ENCODE results near the gene C1QL1.

C1QL1 gene

GRCh38 chr17:44965481-44966234, 2.4 kb downstream of the C1QL1 start:
- no peak for TF ChIP-seq CREB1 (IDR thresholded peaks at IDR 0.05; ENCODE audit: low read depth)
- TF ChIP-seq EGR1 (IDR thresholded peaks at IDR 0.05): no peak
- TF ChIP-seq, protein P1, sequence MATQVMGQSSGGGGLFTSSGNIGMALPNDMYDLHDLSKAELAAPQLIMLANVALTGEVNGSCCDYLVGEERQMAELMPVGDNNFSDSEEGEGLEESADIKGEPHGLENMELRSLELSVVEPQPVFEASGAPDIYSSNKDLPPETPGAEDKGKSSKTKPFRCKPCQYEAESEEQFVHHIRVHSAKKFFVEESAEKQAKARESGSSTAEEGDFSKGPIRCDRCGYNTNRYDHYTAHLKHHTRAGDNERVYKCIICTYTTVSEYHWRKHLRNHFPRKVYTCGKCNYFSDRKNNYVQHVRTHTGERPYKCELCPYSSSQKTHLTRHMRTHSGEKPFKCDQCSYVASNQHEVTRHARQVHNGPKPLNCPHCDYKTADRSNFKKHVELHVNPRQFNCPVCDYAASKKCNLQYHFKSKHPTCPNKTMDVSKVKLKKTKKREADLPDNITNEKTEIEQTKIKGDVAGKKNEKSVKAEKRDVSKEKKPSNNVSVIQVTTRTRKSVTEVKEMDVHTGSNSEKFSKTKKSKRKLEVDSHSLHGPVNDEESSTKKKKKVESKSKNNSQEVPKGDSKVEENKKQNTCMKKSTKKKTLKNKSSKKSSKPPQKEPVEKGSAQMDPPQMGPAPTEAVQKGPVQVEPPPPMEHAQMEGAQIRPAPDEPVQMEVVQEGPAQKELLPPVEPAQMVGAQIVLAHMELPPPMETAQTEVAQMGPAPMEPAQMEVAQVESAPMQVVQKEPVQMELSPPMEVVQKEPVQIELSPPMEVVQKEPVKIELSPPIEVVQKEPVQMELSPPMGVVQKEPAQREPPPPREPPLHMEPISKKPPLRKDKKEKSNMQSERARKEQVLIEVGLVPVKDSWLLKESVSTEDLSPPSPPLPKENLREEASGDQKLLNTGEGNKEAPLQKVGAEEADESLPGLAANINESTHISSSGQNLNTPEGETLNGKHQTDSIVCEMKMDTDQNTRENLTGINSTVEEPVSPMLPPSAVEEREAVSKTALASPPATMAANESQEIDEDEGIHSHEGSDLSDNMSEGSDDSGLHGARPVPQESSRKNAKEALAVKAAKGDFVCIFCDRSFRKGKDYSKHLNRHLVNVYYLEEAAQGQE (IDR thresholded peaks at IDR 0.05; ENCODE audit: low read depth): no peak
- no peak for TF ChIP-seq ZBTB7A (IDR thresholded peaks at IDR 0.05; ENCODE audit: low read depth)
- TF ChIP-seq NFIC (IDR thresholded peaks at IDR 0.05): no peak
- TF ChIP-seq CEBPB (IDR thresholded peaks at IDR 0.05): no peak
- TF ChIP-seq RAD21 (IDR thresholded peaks at IDR 0.05; ENCODE audit: low read depth): no peak
- no peak for TF ChIP-seq YY1 (IDR thresholded peaks at IDR 0.05; ENCODE audit: low read depth)
- no peak for TF ChIP-seq TCF12 (IDR thresholded peaks at IDR 0.05; ENCODE audit: low read depth)
- TF ChIP-seq EP300 (IDR thresholded peaks at IDR 0.05; ENCODE audit: borderline replicate concordance): no peak
- TF ChIP-seq FOXM1 (IDR thresholded peaks at IDR 0.05; ENCODE audit: borderline replicate concordance, low read depth): no peak
- no peak for TF ChIP-seq USF1 (IDR thresholded peaks at IDR 0.05)
- TF ChIP-seq TEAD4 (IDR thresholded peaks at IDR 0.05): no peak
- TF ChIP-seq, protein P2, sequence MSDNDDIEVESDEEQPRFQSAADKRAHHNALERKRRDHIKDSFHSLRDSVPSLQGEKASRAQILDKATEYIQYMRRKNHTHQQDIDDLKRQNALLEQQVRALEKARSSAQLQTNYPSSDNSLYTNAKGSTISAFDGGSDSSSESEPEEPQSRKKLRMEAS (IDR thresholded peaks at IDR 0.05): no peak
- TF ChIP-seq TAF1 (IDR thresholded peaks at IDR 0.05; ENCODE audit: low read depth): no peak

DNA sequence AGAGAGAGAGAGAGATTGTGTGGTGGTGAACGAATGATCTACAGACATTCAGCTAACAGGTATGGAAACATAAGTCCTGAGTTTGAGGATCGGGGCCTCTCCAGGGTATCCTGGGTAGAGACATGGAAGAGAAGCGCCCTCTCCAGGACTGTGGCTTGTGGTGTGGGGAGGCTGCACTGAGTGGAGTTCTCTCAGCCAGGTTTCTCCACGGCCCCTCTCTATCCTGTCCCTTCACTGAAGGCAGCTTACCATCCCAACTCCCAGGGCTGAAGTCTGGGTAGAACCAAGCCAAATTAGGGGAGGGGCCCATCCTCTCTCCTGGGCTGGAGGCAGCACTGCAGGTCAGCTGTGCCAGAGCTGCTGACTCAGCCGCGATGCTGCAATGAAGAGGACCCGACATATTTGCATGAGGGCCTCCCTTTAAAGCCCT, 6.2 kb downstream of the C1QL1 start:
- TF ChIP-seq RAD21 (IDR thresholded peaks at IDR 0.05; ENCODE audit: low read depth): 0 out of 2 replicates have a peak, but pooled peaks have one; percentile 19
- TF ChIP-seq, protein P1 (IDR thresholded peaks at IDR 0.05; ENCODE audit: low read depth): no peak

GRCh38 chr17:44960691-44961090, 7.4 kb downstream of the C1QL1 start:
- TF ChIP-seq, protein P2 (IDR thresholded peaks at IDR 0.05): no peak
- TF ChIP-seq FOXM1 (IDR thresholded peaks at IDR 0.05; ENCODE audit: borderline replicate concordance, low read depth) (no peak), TCF12 (IDR thresholded peaks at IDR 0.05; ENCODE audit: low read depth) (no peak), NFIC (IDR thresholded peaks at IDR 0.05) (peak; percentile 65), CEBPB (IDR thresholded peaks at IDR 0.05) (no peak), TEAD4 (IDR thresholded peaks at IDR 0.05) (no peak)

DNA sequence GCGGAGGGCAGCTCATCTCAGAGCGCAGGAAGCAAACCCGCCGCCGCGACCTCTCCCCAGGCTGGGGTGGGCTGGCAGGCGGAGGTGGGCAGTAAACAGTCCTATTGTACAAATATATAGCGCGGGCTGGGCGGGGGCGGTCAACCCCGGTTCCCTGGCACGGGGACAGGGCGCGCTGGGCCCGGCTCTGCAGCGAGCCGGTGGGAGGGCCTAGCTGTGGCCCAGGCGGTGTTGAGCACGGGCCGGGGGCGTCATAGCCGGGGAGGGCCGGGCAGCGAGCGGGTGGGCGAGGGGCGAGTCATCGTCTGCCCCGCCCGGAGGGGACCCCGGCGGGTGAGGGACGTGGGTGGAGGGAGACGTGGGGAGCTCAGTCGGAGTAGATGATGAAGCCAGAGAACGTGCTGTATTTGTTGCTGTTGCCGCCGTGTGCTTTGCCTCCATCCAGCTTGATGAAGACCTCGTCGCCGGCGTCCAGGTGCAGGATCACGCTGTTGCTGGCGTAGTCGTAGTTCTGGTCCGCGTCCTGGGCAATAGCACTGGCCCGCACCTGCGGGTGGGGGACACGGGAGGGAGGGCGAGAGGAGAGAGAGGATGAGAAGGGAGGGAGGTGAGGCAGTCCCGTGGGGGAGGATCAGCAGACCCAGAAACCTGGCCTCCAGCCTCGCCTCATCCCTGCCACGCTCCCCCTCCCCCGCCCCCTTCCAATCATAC, 8.1 kb downstream of the C1QL1 start:
- TF ChIP-seq TAF1 (IDR thresholded peaks at IDR 0.05; ENCODE audit: low read depth) (no peak), FOXM1 (IDR thresholded peaks at IDR 0.05; ENCODE audit: borderline replicate concordance, low read depth) (no peak), EGR1 (IDR thresholded peaks at IDR 0.05) (no peak), CEBPB (IDR thresholded peaks at IDR 0.05) (no peak)

- no peak for TF ChIP-seq TAF1 (IDR thresholded peaks at IDR 0.05; ENCODE audit: low read depth)
Measured at GRCh38 chr17:44956998-44957981, 10.8 kb downstream of the C1QL1 start.

All from Ishikawa (cell line).